NCI-H446 (cell line): Measurements from ENCODE around the gene INSC.
A peak's percentile ranks its signal among the peaks of the same experiment; 100 is the strongest.

Experiments
- DNase-seq, 2 experiments: peaks; one replicate each; lab custom pipeline; 2025; lab: John Stamatoyannopoulos, UW

Gene INSC

GRCh38 chr11:15217416-15217815 is 102.7 kb downstream of the INSC start:
- DNase-seq = no peak

- DNase-seq = no peak
Observed at GRCh38 chr11:15222777-15223176, 108.1 kb downstream of the INSC start.

DNA sequence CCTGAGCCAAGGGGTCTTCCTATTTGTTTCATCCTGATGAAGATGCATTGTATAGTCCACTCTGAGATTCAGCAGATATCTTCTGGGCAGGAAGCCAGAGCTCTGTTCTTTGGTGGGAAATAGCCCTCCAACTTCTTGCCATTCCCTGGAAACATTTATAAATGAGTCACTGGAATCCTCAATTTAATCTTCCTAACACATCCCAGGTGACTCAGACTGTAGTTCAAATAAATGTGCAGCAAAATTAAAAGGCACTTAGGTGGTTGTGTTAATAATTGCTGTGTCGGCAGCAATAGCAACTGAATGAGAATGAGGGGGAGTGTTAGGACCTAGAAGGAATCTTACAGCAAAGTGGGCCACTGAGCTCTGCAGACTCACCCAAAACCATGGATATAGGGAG is 108.6 kb downstream of the INSC start:
- no peak for DNase-seq

DNA sequence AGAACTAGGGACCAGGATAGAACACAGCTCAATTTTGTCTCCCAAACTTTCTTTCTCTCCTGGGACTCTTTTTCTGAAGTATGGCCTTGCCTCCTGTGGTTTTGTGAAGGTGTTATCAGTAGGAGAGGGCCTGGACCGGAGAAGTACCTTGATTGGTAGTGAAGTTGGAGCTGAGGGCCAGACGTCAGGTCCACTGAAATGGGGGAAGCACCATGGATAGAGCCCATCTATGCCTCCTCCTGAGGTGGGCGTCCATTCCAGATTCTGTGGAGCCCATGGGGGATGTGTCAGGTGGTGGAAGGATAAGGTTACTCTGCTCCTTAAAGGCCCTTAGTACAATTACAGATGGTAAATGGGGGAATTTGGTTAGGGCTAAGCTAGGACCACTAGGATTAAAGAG is 109.7 kb downstream of the INSC start:
- DNase-seq = no peak

DNA sequence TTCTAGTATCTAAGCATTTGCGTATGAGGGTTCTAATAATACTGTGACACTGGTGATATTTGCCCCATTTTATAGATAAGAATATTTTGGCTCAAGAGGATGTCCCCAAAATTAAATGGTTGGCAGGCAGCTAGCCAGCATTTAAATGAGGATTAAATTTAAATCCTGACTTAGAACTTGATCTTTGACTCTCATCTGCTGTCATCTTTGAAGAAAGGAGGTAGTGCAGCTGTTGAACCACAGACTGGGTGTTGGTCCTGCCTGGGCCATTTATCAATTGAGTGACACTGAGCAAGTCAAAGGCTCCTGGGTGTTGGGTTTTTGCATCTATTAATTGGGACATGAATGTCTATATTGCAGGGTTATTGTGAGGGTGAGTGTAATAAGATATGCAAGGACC is 112.3 kb downstream of the INSC start:
- DNase-seq = no peak

GRCh38 chr11:15228331-15228849 is 113.7 kb downstream of the INSC start:
- DNase-seq = no peak

DNA sequence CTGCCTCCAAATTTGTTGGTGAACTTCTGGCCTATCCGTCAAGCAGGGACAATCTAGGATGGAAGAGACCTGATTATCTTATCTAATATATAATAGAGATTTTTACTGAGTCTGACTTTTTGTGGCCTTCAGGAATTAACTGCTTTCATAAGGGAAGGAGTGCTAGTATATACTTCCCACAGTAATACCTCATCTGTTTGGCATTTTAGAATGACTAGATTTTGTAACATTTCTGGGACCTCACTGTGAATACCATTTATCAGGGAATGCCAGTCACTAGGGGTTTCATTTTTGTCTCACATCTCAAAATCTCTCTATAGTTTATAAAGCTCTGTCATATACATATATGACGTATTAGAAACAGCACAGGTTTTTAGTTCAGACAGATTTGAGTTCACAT is 114.3 kb downstream of the INSC start:
- no peak for DNase-seq

DNA sequence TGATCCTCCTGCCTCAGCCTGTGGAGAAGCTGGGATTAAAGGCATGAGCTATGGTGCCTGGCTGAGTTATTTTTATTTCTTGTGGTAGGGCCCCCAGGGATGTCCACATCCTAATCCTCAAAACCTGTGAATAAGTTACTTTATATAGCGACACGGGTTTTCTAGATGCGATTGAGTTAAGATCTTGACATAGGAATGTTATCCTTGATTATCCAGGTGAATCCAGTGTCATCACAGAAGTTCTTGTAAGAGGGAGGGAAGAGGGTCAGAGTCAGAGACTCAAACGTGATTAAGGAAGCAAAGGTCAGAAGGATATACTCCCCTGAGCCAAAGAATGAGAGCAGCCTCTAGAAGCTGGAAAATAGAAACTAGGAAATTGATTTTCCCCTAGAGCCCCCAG is 117.8 kb downstream of the INSC start:
- no peak for DNase-seq

DNA sequence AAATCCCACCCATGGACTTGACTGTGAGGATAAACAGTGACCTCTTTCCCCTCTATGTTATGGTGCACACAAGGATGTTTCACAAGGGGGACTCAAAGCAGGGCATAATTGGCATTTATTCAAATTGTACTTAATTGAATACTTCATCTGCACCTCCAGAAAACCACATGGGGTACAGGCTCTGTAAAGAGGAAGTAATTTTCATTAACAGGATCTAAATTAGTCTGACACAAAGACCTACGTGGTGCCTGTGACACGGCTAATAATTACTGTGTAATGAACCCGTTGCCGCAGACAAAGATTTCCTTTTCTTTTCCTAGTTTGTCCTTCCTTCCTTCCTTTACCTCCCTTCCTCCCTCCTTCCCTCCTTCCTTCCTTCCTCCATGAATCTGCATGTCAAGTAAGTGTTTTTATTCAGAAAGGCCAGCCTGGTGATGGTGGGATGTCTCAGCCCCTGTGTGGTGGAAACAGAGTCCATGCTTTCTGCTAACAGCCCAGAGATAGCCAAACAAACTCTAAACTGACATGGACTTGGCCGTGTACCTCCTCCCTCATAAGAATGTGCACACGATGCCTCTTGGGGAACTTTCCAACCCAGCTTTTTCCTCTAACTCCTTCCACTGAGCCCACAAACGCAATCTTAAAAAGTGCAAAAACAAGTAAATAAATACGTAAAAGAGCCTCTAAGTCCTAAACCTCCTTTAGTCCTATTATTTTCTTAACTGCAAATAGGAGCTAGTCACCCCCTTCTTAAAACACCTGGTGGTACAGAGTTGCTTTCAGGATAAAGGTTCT is 118.8 kb downstream of the INSC start:
- no peak for DNase-seq

DNA sequence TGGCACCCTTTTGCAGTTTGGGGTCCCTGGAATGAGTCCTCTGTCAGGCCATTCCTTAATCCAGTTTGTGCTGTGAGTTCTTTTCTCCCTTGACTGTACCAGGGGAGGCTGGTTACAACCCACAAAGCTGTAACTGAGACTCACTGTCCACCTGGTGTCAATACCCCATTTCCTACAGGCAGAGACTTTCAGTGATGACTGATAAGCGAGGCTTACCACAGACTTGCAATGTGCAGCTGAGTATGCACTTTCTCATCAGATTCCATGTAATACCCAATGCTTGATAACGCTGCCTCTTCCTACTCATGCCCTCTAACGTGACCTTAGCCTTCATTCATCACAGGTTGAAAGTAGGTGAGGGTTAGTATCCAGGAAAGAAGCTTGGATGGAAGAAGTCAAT is 120.1 kb downstream of the INSC start:
- DNase-seq = no peak

GRCh38 chr11:15236559-15236958 is 121.8 kb downstream of the INSC start:
- no peak for DNase-seq

DNA sequence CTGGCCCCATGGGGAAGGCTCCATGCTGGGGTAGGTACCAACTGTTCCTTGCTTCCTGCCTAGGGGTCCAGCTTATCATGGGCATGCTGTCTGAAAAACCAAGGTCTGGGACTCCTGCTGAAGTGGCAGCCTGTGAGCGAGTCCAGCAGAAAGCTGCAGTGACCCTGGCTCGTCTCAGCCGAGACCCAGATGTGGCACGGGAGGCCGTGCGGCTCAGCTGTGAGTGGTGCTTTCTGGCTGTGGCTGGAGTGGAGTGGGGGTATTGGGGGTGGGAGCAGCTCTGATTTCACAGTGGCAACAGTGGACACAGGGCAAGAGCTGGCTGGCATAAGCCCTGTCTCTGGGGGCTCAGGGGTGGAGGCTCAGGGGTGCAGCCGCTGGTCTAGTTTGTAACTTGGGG is 124.1 kb downstream of the INSC start:
- no peak for DNase-seq

- no peak for DNase-seq
Observed at GRCh38 chr11:15248749-15249148, 134.0 kb downstream of the INSC start.

GRCh38 chr11:15258433-15259165 is 143.9 kb downstream of the INSC start:
- DNase-seq = peak; percentile 10 to 66

DNA sequence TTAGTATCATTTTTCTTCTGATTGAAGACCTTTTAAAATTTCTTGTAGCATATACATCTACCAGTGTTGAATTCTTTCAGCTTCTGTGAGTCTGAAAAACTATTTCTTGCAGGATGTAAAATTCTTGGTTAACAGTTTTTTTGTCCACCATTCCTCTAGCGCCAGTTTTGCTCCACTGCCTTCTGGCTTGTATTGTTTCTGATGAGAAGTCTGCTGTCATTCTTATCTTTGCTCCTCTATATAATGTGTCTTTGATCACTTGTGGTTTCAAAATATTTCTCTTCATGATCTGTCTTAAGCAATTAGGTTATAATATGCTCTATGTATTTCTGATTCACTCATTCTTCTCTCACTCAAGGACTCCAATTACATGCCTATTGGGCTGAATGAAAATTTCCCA is 152.3 kb downstream of the INSC start:
- DNase-seq = no peak

DNA sequence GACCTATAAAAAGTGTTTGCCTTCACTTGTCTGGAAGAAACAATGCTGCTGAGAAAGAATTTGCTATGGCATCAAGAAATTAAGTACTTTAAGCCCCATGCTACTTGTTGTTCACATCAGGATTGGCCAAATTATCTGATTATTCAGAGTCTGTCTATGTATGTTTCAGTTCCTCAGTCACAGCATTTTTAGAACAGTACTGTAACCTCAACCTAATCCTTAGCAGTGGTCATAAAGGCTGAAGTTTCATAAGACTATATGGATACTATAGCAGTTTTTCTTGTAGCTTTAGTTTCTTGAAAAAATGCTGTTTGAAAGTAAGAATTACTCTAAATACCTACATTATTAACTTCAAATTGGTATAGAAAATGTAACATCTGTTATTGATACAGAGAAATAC is 153.9 kb downstream of the INSC start:
- no peak for DNase-seq

DNA sequence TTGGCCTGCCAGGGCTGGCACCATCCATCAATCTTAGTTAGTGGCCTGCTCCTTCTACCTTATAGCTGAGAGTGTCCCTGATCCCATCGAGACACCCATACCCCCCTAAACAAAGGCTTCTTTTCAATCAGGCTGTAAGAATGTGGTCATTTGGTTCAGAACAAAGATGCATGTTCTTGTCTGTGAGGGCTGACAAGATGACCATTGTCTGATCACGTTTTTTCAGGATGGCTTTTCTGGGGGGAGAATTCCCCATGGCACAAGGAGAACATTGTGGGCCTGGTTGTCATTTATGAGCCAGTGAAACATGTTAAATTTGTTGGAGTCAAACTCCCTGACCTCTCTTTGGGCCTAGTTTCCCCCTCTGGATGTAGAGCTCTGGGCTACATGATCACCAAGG is 160.4 kb downstream of the INSC start:
- DNase-seq = no peak

DNA sequence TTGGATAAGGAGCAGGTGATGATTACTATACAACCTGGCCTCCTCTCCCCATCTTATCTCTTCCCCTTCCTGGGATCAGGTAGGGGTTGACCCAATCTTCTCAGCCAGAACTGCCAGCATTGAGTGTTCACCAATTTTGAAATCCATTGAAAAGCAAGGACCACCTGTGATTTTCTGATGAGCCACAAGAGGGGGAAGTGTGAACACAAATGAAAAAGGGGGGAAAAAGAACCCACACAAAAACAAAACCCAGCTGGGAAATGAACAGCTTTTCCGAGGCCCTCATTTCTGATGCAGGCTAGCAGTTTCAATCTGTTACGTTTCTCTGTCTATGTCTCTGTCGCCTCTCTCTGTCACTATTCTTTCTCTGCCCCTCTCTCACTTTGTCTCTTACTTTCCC is 161.9 kb downstream of the INSC start:
- peak in 1 of 2 experiments; percentile 40 for DNase-seq

GRCh38 chr11:15278128-15278527 is 163.4 kb downstream of the INSC start:
- DNase-seq = no peak

- no peak for DNase-seq
Observed at GRCh38 chr11:15280393-15280792, 165.7 kb downstream of the INSC start.

DNA sequence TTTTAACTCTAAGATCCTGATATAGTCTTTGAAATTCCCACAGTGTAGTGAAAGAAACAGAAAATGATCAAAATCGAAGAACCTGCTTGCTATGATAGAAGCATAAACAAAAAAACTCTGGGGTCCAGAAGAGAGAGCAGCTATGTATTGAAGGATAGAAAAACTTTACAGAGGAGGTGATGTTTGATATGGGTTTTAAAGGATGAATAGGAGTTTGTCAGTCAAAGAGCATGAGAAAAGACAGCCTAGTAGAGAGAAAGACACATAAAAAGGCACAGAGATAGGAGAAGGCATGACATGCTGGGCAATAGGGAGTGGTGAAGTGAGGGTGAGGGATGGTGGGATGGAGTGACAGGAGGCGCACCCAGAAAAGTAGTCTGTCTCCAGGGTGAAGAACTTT is 168.0 kb downstream of the INSC start:
- no peak for DNase-seq

GRCh38 chr11:15286465-15286864 is 171.7 kb downstream of the INSC start:
- DNase-seq = no peak

DNA sequence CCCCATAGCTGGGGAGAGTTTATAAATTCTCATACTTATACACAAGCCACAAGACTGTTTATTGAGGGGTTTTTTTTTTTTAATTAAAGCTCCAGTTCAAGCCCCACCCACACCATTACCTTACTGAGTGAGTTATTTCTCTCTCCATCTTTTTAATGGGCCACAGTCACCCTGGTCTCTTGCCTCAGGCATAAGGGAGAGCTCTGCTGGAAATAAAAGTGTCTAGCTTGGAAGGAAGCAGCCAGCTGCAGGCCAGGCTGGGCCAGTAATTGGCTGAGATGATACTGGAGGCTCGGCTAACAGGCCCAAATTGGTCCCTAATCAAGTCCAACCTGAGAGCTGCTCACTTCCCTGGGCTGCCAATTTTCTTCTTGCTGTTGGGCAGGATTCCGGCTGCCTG is 174.1 kb downstream of the INSC start:
- DNase-seq = peak; percentile 19 to 34
